Peyer's patch (tissue), 4 donors: ENCODE data around the gene CMYA5.

Experiments used
- POLR2A ChIP-seq, 2 donors: fragments of 450-650 bp; IDR thresholded peaks; one replicate each; pipeline ENCODE4 v1.5.1; 2017; ENCODE audit warnings: antibody characterized with exemption in 2 of 2, mild to moderate bottlenecking in 2 of 2, moderate library complexity in 2 of 2
- TF ChIP-seq, protein P1 (sequence below), 6 experiments: fragments of 450-650 bp in 4 of 6; fragments of 200-600 bp in 2 of 6; sonication (generic) in 1 of 6; IDR thresholded peaks; one replicate each; pipeline ENCODE4 v1.5.1; 2017 to 2019; ENCODE audit warnings: antibody characterized with exemption in 6 of 6, mild to moderate bottlenecking in 3 of 6, moderate library complexity in 1 of 6

DNA sequence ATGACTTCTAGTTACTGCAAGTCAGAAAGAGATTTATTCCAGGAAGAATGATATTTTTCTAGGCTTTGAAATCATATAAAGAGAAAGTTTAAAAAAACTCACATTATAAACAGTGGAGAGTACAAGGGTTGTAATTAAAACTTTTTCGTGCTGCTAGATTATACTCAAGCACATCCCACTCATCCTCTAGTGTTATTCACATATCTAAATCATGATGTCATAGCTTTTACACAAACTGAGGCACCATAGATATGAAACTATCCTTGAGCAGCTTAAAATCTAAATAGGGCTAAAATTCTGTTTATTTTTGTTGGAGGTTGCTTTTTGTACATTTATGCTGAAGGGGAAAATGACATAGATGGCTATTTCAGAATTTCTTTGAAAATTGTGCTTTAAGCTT is 47.4 kb upstream of the CMYA5 start:
- TF ChIP-seq, protein P1, sequence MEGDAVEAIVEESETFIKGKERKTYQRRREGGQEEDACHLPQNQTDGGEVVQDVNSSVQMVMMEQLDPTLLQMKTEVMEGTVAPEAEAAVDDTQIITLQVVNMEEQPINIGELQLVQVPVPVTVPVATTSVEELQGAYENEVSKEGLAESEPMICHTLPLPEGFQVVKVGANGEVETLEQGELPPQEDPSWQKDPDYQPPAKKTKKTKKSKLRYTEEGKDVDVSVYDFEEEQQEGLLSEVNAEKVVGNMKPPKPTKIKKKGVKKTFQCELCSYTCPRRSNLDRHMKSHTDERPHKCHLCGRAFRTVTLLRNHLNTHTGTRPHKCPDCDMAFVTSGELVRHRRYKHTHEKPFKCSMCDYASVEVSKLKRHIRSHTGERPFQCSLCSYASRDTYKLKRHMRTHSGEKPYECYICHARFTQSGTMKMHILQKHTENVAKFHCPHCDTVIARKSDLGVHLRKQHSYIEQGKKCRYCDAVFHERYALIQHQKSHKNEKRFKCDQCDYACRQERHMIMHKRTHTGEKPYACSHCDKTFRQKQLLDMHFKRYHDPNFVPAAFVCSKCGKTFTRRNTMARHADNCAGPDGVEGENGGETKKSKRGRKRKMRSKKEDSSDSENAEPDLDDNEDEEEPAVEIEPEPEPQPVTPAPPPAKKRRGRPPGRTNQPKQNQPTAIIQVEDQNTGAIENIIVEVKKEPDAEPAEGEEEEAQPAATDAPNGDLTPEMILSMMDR (IDR thresholded peaks at IDR 0.05): no peak
- no peak for TF ChIP-seq POLR2A (IDR thresholded peaks at IDR 0.05)
